Stimulated activated CD4-positive, alpha-beta T cell treated with anti-CD3 and anti-CD28 coated beads, Interleukin-2, amount 100 ng/mL, for 48 hours (primary cell): ENCODE measurements around the gene CSF1R.
"Not testable (repeated sequence)": the region's sequence is repeated elsewhere in the genome, so short reads cannot be mapped to it uniquely, and the experiment has no call there.

Experiments
- DNase-seq, 2 donors: peaks; one replicate each; pipeline ENCODE4 v3.0.0-alpha.2; 2020

Gene CSF1R

GRCh38 chr5:150053713-150054392 is 32.5 kb downstream of the CSF1R start:
- no peak for DNase-seq

GRCh38 chr5:150052956-150053712 is 33.2 kb downstream of the CSF1R start:
- no peak for DNase-seq

- DNase-seq = no peak
These were observed 34.0 kb downstream of the CSF1R start for GRCh38 chr5:150052226-150052955.

- no peak for DNase-seq
These were observed 34.6 kb downstream of the CSF1R start for GRCh38 chr5:150051657-150052195.

GRCh38 chr5:150050172-150050811 is 36.1 kb downstream of the CSF1R start:
- not testable (repeated sequence) for DNase-seq

- no peak for DNase-seq
These were observed 40.3 kb downstream of the CSF1R start for GRCh38 chr5:150046031-150046430.

- no peak for DNase-seq
These were observed 40.8 kb downstream of the CSF1R start for GRCh38 chr5:150045549-150045948.

- no peak for DNase-seq
These were observed 41.6 kb downstream of the CSF1R start for GRCh38 chr5:150044712-150045111.

GRCh38 chr5:150044329-150044681 is 42.0 kb downstream of the CSF1R start:
- no peak for DNase-seq

GRCh38 chr5:150043657-150044328 is 42.6 kb downstream of the CSF1R start:
- DNase-seq = no peak

GRCh38 chr5:150042459-150042858 is 43.9 kb downstream of the CSF1R start:
- no peak for DNase-seq

- DNase-seq = no peak
These were observed 47.8 kb downstream of the CSF1R start for GRCh38 chr5:150038547-150038946.

- DNase-seq = no peak
These were observed 49.8 kb downstream of the CSF1R start for GRCh38 chr5:150036513-150036912.

- no peak for DNase-seq
These were observed 51.0 kb downstream of the CSF1R start for GRCh38 chr5:150035139-150035895.

GRCh38 chr5:150034662-150035061 is 51.7 kb downstream of the CSF1R start:
- no peak for DNase-seq

- no peak for DNase-seq
These were observed 53.0 kb downstream of the CSF1R start for GRCh38 chr5:150033334-150033733.

- DNase-seq = not testable (repeated sequence)
These were observed 58.3 kb downstream of the CSF1R start for GRCh38 chr5:150028047-150028446.

- DNase-seq = no peak
These were observed 59.6 kb downstream of the CSF1R start for GRCh38 chr5:150026682-150027172.

- DNase-seq = no peak
These were observed 61.9 kb downstream of the CSF1R start for GRCh38 chr5:150024346-150024984.

- no peak for DNase-seq
These were observed 63.2 kb downstream of the CSF1R start for GRCh38 chr5:150023136-150023535.

- DNase-seq = no peak
These were observed 63.7 kb downstream of the CSF1R start for GRCh38 chr5:150022681-150023080.
